Posterior vena cava (tissue), 2 donors: ENCODE results near the gene KCNJ1. TPM values are rescaled to one million over a fixed set of nuclear protein-coding genes. Genes with fewer than 3 reads are reported as not detected.
A peak's percentile ranks its signal among the peaks of the same experiment; 100 is the strongest.

Experiments used
- DNase-seq: peaks from one replicate; pipeline ENCODE4 v3.0.0-alpha.2; 2020; ENCODE audit warnings: low spot score
- intact Hi-C, 2 donors: fragments of 100-400 bp; cut with DNase I; formaldehyde crosslinking; loops; one replicate each; pipeline versions ENCODE4 v1.14.1 to v1.14.2; 2022 to 2023
- total RNA-seq, 2 donors: library from RNA; stranded (reverse); fragmentation: NEBNext Ultra II Directional; extraction: Animal tissue kit (Norgen Biotek cat#: 25700); gene quantifications; one replicate each; pipeline ENCODE4 v1.2.1, GENCODE V29; 2021
- donor health status: DM: yes; HTN: yes; CAD: no.
- donor health status: DM: yes; HTN: yes; CAD: no.

KCNJ1 gene
- total RNA-seq, 2 donors from 2014 or later: not detected

DNA sequence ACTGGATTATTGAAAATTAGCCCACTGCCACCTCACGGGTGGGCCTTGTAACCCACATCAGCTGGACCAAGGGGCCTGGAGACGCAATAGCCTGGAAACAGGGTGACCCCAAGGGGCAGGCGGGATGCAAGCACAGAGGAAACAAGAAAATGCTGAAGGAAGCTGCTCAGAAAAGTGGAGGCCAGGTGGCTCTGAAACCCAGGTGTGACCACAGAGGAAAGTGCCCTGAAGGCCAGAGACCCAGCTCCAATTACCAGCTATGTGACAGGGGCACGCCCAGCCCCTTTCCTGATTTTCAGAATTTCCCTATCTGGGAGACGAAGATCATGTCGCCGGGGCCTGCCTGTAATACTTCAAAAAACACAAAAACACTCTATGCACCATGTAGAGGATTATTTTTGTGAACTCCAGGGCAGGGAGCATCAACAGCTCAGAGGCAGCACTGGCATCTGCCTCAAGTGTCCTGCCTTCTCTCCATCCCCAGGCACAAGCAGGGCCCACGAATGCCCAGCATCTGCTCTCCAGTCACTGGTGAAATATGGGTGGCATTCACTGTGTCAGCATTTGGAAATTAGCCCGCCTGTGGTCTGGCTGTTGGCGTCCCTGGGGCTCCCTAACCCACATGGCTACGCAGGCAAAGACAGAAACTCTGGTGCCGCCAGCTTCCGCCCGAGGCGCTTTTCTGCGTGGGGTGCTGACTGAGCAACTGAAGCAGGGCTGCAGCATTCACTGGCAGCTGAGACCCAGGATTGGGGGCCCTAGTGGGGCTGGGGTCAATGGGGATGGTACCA lies 6.3 kb downstream of the KCNJ1 start:
- intact Hi-C loops: no loop called here
- DNase-seq: no peak

DNA sequence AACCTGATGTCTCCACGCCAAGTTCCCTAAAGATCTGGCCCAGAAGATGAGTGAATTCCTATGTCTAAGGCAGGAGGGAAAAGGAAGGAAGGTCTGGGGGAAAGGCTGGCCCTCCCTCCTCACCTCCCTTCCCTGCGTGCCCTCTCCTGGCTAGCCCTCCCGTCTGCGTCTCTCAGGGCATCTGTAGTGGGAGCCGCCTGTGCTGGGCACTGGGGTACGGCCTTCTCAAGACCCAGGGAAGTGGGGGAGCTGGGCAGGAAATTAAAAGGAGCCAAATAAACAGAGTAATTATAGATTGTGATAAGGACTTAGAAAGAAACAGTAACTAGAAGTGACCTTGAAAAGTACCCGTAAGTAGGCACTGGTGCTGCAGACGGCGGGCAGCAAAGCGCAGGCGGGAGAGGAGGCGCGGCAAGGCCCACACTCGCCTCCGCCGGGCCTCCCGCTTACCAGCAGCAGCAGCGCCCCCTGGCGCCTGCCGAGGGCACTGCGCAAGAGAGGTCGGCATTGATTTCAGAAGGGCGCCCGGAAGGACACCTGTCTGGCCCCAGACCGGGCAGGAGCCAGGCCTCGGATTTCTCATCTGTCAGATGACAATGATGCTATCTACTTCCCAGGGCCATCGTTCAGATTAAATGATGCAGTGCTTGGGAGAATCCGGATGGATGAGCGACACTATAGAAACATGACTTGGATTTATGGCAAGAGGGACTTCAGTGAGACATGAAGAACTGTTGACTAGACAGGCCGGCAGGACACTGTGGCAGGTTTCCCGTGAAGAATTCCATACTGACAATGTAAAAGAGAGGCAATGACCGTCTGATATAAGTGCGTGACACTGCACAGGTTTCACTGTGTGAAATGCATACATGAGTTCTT lies 7.3 kb downstream of the KCNJ1 start:
- intact Hi-C loops: no loop called here
- DNase-seq: peak; percentile 92

GRCh38 chr11:128857341-128857740 lies 9.8 kb downstream of the KCNJ1 start:
- intact Hi-C loops: no loop called here
- DNase-seq: no peak

GRCh38 chr11:128856241-128856640 lies 10.9 kb downstream of the KCNJ1 start:
- intact Hi-C loops: no loop called here
- no peak for DNase-seq

- intact Hi-C loops: no loop called here
- DNase-seq: no peak
Measured at GRCh38 chr11:128854841-128855240, 12.3 kb downstream of the KCNJ1 start.

GRCh38 chr11:128853559-128853958 lies 13.5 kb downstream of the KCNJ1 start:
- intact Hi-C loops: no loop called here
- DNase-seq: no peak

DNA sequence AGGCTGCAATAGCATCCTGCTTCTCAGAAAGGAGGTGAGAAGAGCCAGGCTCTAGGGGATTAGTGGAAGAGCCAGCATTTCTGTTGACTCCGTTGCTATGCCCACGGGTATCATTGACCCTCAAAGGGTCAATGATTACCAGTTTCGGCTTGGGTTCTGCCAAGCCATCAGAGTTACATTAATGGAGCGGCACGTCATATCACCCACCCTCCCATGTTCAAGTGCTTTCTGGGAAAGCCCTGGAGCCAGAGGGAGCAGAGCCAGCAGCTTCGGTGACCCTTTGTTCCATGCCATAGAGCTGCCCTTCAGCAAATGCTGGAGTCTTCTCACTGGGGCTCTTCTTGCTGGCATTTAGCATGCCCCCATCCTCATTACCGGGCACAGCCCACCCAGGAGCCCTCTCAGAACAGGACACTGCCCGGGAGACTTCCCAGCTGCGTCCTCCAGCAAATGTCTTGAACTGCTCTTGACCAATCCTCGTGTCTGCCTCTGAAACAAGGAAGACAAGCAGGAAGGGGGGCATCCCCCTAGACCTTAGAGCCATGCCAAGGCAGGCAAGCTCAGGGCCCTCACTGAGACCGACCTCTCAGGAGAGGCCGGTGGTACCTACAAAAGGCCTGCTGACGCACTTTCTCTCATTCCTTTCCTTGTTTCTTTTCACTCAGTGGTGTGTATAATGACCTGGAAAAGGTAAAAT lies 14.6 kb downstream of the KCNJ1 start:
- DNase-seq: no peak
- intact Hi-C loops: no loop called here

DNA sequence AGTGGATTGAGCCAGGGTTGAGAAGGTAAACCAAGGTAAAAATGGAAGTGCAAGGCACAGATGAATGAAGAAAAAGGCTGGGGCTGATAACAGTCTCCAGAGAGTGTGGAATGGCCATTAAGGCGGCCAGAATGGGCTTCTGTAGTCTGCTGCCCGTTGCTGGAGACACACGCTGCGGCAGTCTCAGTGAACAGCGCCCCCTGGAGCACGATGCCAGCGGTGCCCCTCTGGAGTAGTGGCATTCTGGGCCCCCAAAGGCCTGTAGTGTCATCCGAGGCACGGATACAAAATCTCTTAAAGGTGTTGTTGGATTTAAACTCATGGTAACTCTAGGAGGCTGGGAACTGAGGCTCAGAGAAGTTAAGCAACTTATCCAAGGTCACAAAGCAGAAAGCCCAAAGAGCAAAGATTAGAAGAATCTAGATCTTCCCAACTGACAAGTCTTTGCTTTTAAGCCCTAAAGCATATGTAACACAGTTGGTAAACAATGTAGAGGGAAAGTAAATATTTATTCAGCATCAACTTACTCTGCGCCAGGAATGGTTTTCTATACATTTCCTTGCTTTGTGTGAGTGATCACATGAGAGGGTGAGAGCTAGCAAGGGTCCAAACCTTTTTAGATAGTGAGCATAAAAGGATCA lies 18.2 kb downstream of the KCNJ1 start:
- no peak for DNase-seq
- intact Hi-C loops: loop anchor here in 1 of 2 donors (10.0 kb wide), 1 partner anchor 684 kb away; no protein-coding TSS in a partner anchor

DNA sequence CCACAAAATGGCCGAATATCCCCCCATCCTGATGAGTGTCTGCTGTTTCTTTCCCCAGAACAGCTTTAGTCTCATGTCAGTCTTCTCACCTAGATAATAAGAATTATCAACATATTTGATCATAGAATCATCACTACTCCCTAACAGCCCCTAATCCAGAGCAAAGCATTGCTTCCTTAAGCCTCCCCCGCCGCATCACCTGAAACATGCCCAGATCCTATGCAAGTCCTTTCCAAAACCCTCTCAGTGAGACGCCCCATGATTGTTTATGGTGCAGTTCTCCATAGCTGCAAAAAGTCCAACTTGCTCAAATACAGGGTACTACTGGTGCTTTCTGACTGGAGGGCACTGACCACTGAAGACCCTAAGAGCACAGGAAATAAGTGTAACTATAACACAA lies 20.1 kb downstream of the KCNJ1 start:
- intact Hi-C loops: loop anchor here in 1 of 2 donors (10.0 kb wide), 1 partner anchor 682 kb away; no protein-coding TSS in a partner anchor

GRCh38 chr11:128845334-128845780 lies 21.7 kb downstream of the KCNJ1 start:
- intact Hi-C loops: loop anchor here in 1 of 2 donors (10.0 kb wide), 1 partner anchor 681 kb away; no protein-coding TSS in a partner anchor
- DNase-seq: no peak

More for the DNA sequence above, 20.1 kb downstream of the KCNJ1 start:
- no peak for DNase-seq

GRCh38 chr11:128843198-128843785 lies 23.8 kb downstream of the KCNJ1 start:
- DNase-seq: no peak
- intact Hi-C loops: loop anchor here in 1 of 2 donors (10.0 kb wide), 1 partner anchor 678 kb away; no protein-coding TSS in a partner anchor

DNA sequence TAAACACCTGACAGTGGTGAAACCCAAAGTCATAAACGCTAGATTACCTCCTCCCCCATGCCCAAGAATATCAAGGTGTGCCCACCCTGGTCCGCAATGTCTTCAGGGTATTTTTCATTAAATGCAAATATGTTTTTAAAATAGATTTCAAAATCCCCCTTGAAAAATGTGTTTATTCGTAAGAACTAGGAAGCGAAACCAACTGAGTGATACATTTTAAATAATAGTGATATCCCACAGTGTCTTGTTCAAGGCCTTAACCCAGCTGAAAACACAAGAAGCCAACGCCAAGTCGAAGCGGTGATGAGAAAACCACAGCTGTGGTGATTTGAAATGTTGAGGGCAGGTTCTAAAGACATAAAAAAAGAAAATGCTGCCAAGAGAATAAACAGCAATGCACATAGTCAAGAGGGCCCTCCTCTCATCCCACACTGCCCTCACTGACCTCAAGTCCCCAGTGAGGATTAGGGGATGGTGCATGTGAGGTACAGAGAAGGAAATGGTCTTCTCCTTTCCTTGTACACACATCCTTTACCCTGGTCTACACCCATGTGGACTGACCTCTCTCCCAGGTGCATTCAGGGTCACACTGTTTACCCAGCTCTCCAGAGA lies 25.5 kb downstream of the KCNJ1 start:
- intact Hi-C loops: loop anchor here in 1 of 2 donors (10.0 kb wide), 1 partner anchor 677 kb away; no protein-coding TSS in a partner anchor
- DNase-seq: no peak

GRCh38 chr11:128840783-128841182 lies 26.3 kb downstream of the KCNJ1 start:
- intact Hi-C loops: loop anchor here in 1 of 2 donors (10.0 kb wide), 1 partner anchor 676 kb away; no protein-coding TSS in a partner anchor
- DNase-seq: no peak

DNA sequence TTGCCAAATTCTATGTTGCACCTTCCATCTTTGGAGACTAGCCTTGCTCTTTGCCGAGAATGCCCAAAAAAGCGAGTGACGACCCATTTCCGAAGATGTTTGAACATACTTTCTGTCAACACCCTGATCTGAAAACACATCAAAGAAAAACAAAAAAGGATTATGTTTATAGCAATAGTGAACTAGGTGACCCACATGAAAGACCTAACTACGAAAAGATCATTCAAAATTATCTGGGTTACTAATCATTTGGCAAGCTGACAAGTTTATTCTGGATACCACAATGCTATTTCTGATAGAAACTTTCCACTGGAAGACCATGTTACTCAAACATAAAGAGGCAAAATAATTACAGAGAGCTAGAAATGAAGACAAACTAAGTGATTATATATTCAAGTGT lies 27.0 kb downstream of the KCNJ1 start:
- DNase-seq: no peak
- intact Hi-C loops: loop anchor here in 1 of 2 donors (10.0 kb wide), 1 partner anchor 675 kb away; no protein-coding TSS in a partner anchor

DNA sequence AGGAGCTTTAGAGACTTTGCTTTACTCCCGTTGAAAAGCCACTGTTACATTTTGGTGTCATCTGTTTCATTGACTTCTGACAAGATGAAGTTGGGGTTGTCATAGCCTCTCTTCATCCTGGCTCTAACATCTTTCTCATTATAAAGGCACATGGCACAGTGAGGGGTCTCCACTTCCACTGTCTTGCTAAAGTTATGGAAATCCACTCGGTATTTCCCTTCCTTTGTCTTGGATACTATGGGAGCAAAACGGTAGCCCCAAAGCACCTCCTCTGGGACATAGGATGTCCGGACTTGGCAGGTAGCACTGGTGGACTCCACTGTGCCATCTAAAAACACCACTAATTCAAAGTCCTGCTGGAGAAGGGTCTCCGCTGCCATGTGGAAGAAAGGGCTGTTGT lies 28.0 kb downstream of the KCNJ1 start:
- intact Hi-C loops: loop anchor here in 1 of 2 donors (10.0 kb wide), 2 partner anchors 204 to 664 kb away; no protein-coding TSS in a partner anchor
- DNase-seq: no peak

DNA sequence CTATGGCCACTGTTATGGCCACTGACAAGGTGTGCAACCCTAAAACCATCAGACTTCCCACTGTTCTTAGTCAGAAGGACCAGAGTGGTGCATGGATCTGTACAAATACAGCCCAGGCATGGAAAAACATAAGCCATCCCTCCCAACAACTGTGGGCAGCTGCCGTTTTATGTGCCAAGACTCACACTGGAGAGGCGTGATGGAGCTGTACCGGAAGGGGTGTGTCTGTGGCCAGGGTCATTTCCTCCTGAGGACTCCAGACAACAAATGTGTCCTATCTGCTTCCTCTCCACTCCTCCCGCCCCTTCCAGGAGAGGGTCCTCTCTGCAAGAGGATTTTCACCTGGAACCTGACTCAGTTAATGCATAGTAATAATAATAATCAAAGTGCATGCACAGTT lies 29.5 kb downstream of the KCNJ1 start:
- intact Hi-C loops: loop anchor here in 1 of 2 donors (10.0 kb wide), 2 partner anchors 203 to 663 kb away; no protein-coding TSS in a partner anchor
- no peak for DNase-seq

- DNase-seq: no peak
- intact Hi-C loops: loop anchor here in 1 of 2 donors (10.0 kb wide), 2 partner anchors 201 to 661 kb away; no protein-coding TSS in a partner anchor
Measured at GRCh38 chr11:128835741-128836430, 31.2 kb downstream of the KCNJ1 start.
